ENCODE results near the gene FILIP1L.

Gene FILIP1L

DNA sequence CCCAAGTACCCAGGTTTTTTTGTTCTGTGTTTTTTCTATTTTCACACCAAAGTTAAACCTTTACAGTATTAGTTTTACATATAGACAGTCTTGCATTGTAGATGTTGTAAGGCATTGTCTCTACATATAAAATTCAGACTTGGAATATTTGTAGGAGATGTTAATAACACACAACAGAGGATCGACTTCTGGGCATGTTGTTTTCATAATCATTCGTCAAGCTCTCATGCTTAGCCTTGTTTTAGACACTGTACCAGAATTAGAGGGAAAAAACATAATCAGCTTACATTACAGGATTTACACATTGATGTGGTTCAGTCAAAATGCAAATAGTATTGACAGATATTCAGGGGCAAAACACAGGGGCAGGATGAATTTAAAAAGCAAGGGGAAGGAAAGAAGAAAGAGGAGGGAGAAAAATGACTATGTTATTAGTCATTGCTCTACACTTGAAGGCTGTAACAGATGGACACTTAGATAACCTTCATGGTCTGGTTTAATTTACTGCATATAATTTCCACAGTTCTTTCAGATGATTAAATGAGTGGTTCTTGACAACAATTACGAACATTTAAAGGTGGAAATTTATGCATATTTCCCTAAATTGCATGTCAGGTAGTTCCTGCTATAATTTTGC, 289.2 kb downstream of the FILIP1L start:
- DNase-seq (ENCODE audit: extremely low read depth, insufficient read length): no peak
- TF ChIP-seq, protein P1, sequence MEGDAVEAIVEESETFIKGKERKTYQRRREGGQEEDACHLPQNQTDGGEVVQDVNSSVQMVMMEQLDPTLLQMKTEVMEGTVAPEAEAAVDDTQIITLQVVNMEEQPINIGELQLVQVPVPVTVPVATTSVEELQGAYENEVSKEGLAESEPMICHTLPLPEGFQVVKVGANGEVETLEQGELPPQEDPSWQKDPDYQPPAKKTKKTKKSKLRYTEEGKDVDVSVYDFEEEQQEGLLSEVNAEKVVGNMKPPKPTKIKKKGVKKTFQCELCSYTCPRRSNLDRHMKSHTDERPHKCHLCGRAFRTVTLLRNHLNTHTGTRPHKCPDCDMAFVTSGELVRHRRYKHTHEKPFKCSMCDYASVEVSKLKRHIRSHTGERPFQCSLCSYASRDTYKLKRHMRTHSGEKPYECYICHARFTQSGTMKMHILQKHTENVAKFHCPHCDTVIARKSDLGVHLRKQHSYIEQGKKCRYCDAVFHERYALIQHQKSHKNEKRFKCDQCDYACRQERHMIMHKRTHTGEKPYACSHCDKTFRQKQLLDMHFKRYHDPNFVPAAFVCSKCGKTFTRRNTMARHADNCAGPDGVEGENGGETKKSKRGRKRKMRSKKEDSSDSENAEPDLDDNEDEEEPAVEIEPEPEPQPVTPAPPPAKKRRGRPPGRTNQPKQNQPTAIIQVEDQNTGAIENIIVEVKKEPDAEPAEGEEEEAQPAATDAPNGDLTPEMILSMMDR (IDR thresholded peaks at IDR 0.05; ENCODE audit: insufficient read depth, low read length, poor library complexity, severe bottlenecking): no peak
- Histone ChIP-seq H3K36me3 (ENCODE audit: control insufficient read depth, insufficient read depth, low read length) (no peaks in the 10 kb centered on the region), H3K27me3 (replicated peaks; ENCODE audit: control insufficient read depth, insufficient read depth, low read length) (no peaks in the 10 kb centered on the region), H3K4me3 (replicated peaks; ENCODE audit: low read depth, low read length) (no peak overlapping the region)

DNA sequence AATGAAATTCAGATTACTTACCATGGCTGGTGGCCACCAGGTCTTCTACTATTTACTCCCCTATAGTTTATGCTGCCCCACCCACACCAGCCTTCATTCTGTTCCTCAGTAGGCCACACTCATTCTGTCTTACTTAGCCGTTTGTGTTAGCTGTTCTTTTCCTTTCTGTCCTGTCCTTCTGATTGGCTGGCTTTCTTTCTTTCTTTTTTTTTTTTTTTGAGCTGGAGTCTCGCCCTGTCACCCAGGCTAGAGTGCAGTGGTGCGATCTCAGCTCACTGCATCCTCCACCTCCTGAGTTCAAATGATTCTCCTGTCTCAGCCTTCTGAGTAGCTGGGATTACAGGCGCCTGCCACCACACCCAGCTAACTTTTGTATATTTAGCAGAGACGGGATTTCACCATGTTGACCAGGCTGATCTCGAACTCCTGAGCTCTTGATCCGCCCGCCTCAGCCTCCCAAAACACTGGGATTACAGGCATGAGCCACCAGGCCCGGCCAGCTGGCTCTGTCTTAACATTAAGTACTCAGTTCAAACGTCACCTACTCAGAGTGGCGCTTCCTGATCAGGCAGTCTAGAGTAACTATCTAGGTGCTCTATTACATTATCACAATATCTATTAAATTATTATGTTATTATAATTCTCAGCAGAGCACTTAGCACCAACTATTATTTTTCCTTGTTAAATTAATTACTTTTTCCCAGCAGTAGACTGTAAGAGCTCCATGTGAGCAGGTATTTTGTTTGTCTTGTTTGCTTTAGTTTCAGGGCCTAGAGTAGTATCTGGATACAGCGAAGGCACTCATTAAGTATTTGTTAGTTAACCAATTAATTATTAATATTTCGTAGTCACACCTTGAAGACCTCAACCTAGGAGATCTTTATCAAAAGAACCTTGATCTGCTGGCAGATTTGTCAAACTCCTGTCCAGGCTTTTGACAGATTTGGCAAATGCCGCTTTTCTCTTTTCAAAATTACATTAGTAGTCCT, 290.3 kb downstream of the FILIP1L start:
- no peak overlapping the region for H3K4me3 ChIP-seq (replicated peaks; ENCODE audit: low read depth, low read length)
- no peak for DNase-seq (ENCODE audit: extremely low read depth, insufficient read length)
- no peaks in the 10 kb centered on the region for H3K27me3 ChIP-seq (replicated peaks; ENCODE audit: control insufficient read depth, insufficient read depth, low read length)
- TF ChIP-seq, protein P1 (IDR thresholded peaks at IDR 0.05; ENCODE audit: insufficient read depth, low read length, poor library complexity, severe bottlenecking): no peak
- no peaks in the 10 kb centered on the region for H3K36me3 ChIP-seq (ENCODE audit: control insufficient read depth, insufficient read depth, low read length)

DNA sequence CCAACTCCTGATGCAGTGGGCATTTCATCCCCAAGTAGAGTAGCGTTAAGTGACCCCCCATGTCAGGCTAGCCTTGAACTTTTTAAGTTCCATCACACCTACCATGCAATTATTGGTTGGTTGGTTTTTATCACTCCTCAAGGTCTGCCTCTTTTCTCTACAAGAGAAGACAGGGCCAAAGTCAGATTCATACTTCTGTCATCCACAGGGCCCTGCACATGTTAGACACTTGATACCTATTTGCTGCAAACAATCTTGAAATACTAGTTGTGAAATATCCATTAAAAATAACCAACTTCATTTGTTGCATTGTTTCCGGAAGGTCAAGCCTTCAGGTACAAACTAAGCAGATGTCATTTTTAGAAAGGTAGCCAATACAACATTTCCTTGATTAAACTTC, 295.5 kb downstream of the FILIP1L start:
- Histone ChIP-seq H3K4me3 (replicated peaks; ENCODE audit: low read depth, low read length) (peak overlapping the region; percentile 90), H3K36me3 (ENCODE audit: control insufficient read depth, insufficient read depth, low read length) (no peaks in the 10 kb centered on the region), H3K27me3 (replicated peaks; ENCODE audit: control insufficient read depth, insufficient read depth, low read length) (no peaks in the 10 kb centered on the region)
- TF ChIP-seq, protein P1 (IDR thresholded peaks at IDR 0.05; ENCODE audit: insufficient read depth, low read length, poor library complexity, severe bottlenecking): no peak
- DNase-seq (ENCODE audit: extremely low read depth, insufficient read length): no peak

DNA sequence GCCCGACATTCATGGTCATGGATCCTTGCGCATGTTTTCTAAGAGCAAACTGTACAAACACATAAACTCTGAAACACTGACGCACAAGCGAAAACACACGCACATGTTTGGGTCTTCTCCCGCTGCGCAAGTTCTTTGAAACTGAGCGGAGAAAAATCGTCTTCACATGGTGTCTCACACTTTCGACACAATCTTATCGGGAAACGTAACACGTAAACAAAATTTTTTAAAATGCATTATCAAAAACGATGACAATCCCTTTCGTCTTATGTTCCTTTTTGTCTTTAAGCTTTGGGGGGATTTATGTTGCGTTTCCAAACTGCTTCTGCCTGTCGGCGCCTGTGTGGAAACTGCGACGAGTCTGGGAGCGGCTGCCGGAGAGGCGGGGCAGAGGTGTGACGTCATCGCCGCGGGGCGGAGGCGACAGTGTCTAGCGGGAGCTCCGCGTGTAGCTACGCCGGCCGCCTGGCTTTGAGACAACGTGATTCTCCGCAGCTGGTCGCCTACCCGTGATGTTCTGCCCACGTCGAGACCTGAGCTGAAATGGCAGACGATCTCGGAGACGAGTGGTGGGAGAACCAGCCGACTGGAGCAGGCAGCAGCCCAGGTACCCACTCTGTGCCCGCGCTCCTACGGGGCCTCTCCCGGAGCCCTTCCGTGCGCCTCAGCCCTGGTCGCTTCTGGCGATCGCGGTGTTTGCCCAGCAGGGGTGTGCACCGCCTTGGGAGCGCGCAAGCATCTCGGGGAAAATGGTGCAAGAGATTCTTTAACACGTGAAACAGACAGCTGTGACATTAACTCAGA, 296.7 kb downstream of the FILIP1L start, which contains the start of gene CMSS1:
CMSS1 (plus strand) TSS at position 426 of the 804 bp plus-strand sequence.
- no peaks in the 10 kb centered on the region for H3K27me3 ChIP-seq (replicated peaks; ENCODE audit: control insufficient read depth, insufficient read depth, low read length)
- peak; percentile 96 for DNase-seq (ENCODE audit: extremely low read depth, insufficient read length)
- H3K36me3 ChIP-seq (ENCODE audit: control insufficient read depth, insufficient read depth, low read length): no peaks in the 10 kb centered on the region
- TF ChIP-seq, protein P1 (IDR thresholded peaks at IDR 0.05; ENCODE audit: insufficient read depth, low read length, poor library complexity, severe bottlenecking): no peak
- H3K4me3 ChIP-seq (replicated peaks; ENCODE audit: low read depth, low read length): peak within 1 kb of the TSS; percentile 90

DNA sequence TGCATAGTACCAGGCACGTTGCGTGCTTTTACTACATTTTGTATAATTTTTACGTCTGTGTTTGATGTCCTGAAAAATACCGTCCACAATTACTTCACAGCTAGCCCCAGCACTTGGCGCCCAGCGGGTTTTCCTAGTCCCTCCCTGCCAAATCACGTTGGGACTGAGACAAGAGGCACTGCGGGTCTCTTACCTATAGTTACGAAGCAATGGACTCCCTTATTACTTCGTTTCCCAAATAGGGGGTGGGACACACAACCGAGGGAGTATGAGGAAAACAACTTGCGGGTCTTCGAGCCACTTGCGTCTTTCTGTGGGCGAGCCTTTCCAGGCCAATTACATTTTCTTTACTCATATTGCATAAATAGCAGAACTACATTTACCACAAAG, 297.3 kb downstream of the FILIP1L start:
- TF ChIP-seq, protein P1 (IDR thresholded peaks at IDR 0.05; ENCODE audit: insufficient read depth, low read length, poor library complexity, severe bottlenecking): no peak
- Histone ChIP-seq H3K36me3 (ENCODE audit: control insufficient read depth, insufficient read depth, low read length) (no peaks in the 10 kb centered on the region), H3K4me3 (replicated peaks; ENCODE audit: low read depth, low read length) (peak overlapping the region; percentile 90), H3K27me3 (replicated peaks; ENCODE audit: control insufficient read depth, insufficient read depth, low read length) (no peaks in the 10 kb centered on the region)
- DNase-seq (ENCODE audit: extremely low read depth, insufficient read length): no peak

Measured in GM06990 (cell line).